ENCODE data around the gene AATK. TPM values are rescaled to one million over a fixed set of nuclear protein-coding genes. Genes with fewer than 3 reads are reported as not detected.

Gene AATK
- total and polyA plus RNA-seq, 9 of the 15 experiments (the other 6 are each of a cell fraction or from before 2014, with no cell fraction given), result 0.11 to 0.55 (median 0.38) TPM; not detected in 5

DNA sequence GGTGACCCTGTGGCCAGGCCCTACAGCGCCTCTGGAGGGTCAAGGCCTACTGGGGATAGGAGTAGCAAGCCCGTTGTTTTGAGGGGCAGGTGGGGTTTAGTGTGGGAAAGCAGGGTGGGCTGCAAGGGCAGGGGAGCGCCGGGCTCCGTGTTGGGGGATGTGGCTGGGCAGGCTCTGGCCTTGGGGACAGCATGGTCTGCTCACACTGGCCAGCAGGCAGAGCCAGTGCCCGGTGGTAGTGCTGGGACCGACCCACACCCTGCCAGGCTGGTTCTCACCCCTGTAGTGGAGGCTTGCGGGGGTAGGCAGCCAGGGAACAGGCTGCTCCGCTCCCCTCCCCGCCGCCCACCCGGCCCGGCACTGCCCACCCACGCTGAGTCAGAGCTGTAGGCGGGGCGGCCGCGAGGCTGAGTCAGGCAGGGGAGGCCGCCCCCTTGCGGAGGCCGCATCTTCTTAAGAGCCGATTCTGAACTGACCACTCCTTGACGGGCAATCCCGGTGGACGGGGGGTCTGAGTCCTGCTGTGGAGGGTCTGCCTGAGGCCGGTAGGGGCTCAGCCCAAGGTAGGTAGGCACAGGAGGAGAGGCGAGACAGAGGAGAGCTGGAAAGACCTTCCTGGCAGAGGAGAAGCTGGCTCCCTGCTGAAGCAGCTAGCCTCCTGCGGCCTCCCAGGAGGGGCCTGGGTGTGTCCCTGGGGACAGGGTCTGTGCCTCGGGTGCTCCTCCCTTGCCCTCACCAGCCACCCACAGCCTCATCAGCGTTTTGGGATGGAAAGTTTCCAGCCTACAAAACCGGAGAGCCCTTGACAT, 68.7 kb downstream of the AATK start (continued):
- TF ChIP-seq, protein P1, sequence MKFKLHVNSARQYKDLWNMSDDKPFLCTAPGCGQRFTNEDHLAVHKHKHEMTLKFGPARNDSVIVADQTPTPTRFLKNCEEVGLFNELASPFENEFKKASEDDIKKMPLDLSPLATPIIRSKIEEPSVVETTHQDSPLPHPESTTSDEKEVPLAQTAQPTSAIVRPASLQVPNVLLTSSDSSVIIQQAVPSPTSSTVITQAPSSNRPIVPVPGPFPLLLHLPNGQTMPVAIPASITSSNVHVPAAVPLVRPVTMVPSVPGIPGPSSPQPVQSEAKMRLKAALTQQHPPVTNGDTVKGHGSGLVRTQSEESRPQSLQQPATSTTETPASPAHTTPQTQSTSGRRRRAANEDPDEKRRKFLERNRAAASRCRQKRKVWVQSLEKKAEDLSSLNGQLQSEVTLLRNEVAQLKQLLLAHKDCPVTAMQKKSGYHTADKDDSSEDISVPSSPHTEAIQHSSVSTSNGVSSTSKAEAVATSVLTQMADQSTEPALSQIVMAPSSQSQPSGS (CRISPR knock-in tag; IDR thresholded peaks at IDR 0.05), result no peak

DNA sequence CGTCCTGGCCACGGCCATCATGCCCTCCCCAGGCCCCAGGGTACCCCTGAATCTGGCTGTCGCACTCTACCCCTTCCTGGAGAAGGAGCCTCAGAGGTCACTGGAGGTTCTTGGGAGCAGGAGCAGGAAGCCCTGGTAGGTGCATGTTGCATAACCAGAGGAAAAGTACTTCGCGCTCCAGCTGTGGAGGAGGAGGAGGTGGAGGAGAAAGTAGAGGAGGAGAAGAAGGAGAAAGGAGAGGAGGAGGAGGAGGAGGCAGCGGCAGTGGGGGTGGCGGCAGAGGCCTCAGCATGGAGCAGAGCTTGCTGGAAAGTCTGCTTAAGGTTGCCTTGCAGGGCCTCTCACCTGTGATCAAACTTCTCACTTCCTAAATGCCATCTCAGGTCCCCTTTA, 69.3 kb downstream of the AATK start:
- Histone ChIP-seq H3K4me1 (replicated peaks in 1 of 2; ENCODE audit: control insufficient read depth in 2 of 2, insufficient read depth in 2 of 2, low read length in 2 of 2) (peaks cover 55 to 100% of the 10 kb centered on the region in 2 experiments), H3K27ac (ENCODE audit: extremely low read depth, low read depth, low read length) (peak overlapping the region; percentile 82; the same call in 2 of the 3 replicates), H2AFZ (ENCODE audit: low read depth, low read length) (peak overlapping the region; percentile 90; the same call in 1 of the 2 replicates), H3K4me3 (no peak overlapping the region; the same call in 1 of the 2 replicates), H3K9ac (ENCODE audit: insufficient read depth in 1 of 2, low read depth in 2 of 2, low read length in 2 of 2) (peak overlapping the region; percentile 69 to 94; a peak in 3 of 4 replicates), H3K9me1 (ENCODE audit: control insufficient read depth, insufficient read depth, low read length) (peaks cover 5% of the 10 kb centered on the region), H3K4me2 (ENCODE audit: insufficient read depth, low read length) (peak overlapping the region; percentile 84), H3K9me3 (replicated peaks; ENCODE audit: control insufficient read depth, insufficient read depth, low read depth, low read length) (no peaks in the 10 kb centered on the region), H3K36me3 (ENCODE audit: control insufficient read depth, insufficient read depth, low read length) (peaks cover 41% of the 10 kb centered on the region; the same call in 2 of the 3 replicates), H3K27me3 (ENCODE audit: control insufficient read depth in 2 of 2, insufficient read depth in 2 of 2, low read length in 2 of 2) (no peaks in the 10 kb centered on the region), H3K79me2 (ENCODE audit: control insufficient read depth, insufficient read depth, low read length) (no peaks in the 10 kb centered on the region), H4K20me1 (replicated peaks; ENCODE audit: control insufficient read depth, insufficient read depth, low read length) (0 out of 2 replicates have a peak, but pooled peaks cover 7% of the 10 kb centered on the region)
- FAIRE-seq (peak; percentile 73), ATAC-seq (no peak), DNase-seq (ENCODE audit: extremely low read depth in 1 of 4, low spot score in 3 of 4) (peak in 1 of 4 experiments; percentile 31)
- intact Hi-C loops (cut with micrococcal nuclease), result loop anchor here (1.0 to 5.0 kb wide), 3 partner anchors 54 to 107 kb away; no protein-coding TSS in a partner anchor
- ChIA-PET POLR2A (interaction anchor here (0.6 to 0.9 kb wide), 3 partner anchors 14 to 62 kb away, joined by 3 read pairs; partner anchors contain the start of gene BAIAP2), CTCF (ENCODE audit: low intra/inter-chr PET ratio) (interaction anchor here (0.9 kb wide), 1 partner anchor 108 kb away, joined by 3 read pairs; no protein-coding TSS in a partner anchor)
- 64% methylated on average over 7 of the region's 7 CpGs for WGBS (ENCODE audit: insufficient coverage, low coverage, missing lambda C conversion rate)
- no TSS peak for BruUV-seq (replicated peaks)
- in situ Hi-C loops (cut with MboI), result loop anchor here (5.0 kb wide), 1 partner anchor 109 kb away; no protein-coding TSS in a partner anchor
- TF ChIP-seq, protein P2, sequence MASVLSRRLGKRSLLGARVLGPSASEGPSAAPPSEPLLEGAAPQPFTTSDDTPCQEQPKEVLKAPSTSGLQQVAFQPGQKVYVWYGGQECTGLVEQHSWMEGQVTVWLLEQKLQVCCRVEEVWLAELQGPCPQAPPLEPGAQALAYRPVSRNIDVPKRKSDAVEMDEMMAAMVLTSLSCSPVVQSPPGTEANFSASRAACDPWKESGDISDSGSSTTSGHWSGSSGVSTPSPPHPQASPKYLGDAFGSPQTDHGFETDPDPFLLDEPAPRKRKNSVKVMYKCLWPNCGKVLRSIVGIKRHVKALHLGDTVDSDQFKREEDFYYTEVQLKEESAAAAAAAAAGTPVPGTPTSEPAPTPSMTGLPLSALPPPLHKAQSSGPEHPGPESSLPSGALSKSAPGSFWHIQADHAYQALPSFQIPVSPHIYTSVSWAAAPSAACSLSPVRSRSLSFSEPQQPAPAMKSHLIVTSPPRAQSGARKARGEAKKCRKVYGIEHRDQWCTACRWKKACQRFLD (CRISPR knock-in tag; IDR thresholded peaks at IDR 0.05), result peak; percentile 2; the same call in 1 of the 2 replicates
- TF ChIP-seq, protein P3, sequence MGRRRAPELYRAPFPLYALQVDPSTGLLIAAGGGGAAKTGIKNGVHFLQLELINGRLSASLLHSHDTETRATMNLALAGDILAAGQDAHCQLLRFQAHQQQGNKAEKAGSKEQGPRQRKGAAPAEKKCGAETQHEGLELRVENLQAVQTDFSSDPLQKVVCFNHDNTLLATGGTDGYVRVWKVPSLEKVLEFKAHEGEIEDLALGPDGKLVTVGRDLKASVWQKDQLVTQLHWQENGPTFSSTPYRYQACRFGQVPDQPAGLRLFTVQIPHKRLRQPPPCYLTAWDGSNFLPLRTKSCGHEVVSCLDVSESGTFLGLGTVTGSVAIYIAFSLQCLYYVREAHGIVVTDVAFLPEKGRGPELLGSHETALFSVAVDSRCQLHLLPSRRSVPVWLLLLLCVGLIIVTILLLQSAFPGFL (CRISPR knock-in tag; IDR thresholded peaks at IDR 0.05), result no peak
- TF ChIP-seq ZNF175 (CRISPR knock-in tag; IDR thresholded peaks at IDR 0.05; ENCODE audit: low read depth), result 0 out of 2 replicates have a peak, but pooled peaks have one; percentile 17
- no peak for TF ChIP-seq GATAD2B (IDR thresholded peaks at IDR 0.05; ENCODE audit: borderline replicate concordance)
- no peak for TF ChIP-seq ZNF830 (CRISPR knock-in tag; IDR thresholded peaks at IDR 0.05)
- TF ChIP-seq ZNF444 (CRISPR knock-in tag; IDR thresholded peaks at IDR 0.05), result no peak
- TF ChIP-seq, protein P4, sequence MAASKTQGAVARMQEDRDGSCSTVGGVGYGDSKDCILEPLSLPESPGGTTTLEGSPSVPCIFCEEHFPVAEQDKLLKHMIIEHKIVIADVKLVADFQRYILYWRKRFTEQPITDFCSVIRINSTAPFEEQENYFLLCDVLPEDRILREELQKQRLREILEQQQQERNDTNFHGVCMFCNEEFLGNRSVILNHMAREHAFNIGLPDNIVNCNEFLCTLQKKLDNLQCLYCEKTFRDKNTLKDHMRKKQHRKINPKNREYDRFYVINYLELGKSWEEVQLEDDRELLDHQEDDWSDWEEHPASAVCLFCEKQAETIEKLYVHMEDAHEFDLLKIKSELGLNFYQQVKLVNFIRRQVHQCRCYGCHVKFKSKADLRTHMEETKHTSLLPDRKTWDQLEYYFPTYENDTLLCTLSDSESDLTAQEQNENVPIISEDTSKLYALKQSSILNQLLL (CRISPR knock-in tag; IDR thresholded peaks at IDR 0.05; ENCODE audit: borderline replicate concordance), result no peak
- TF ChIP-seq FOXK1 (CRISPR knock-in tag; IDR thresholded peaks at IDR 0.05; ENCODE audit: borderline replicate concordance), result no peak
